ENCODE data around the gene ID2.

The ID2 gene

GRCh38 chr2:8666581-8666980 is 15.3 kb upstream of the ID2 start:
- CTCF ChIA-PET: no interaction called here
- TF ChIP-seq CTCF (conservative IDR thresholded peaks at IDR 0.05; ENCODE audit: low read depth): no peak
- H3K27ac ChIP-seq: no peak overlapping the region
- DNase-seq (ENCODE audit: low spot score): no peak
- POLR2A ChIA-PET (ENCODE audit: low non-redundant PET): no interaction called here

GRCh38 chr2:8667896-8668512 is 13.9 kb upstream of the ID2 start:
- ChIA-PET POLR2A (ENCODE audit: low non-redundant PET) (no interaction called here), CTCF (no interaction called here)
- TF ChIP-seq CTCF (conservative IDR thresholded peaks at IDR 0.05; ENCODE audit: low read depth): no peak
- no peak for DNase-seq (ENCODE audit: low spot score)
- no peak overlapping the region for H3K27ac ChIP-seq

GRCh38 chr2:8669157-8669817 is 12.6 kb upstream of the ID2 start:
- CTCF ChIA-PET: interaction anchor here (0.9 kb wide), 1 partner anchor 1625 kb away, joined by 5 read pairs; no protein-coding TSS in a partner anchor
- DNase-seq (ENCODE audit: low spot score): no peak

GRCh38 chr2:8670580-8670979 is 11.3 kb upstream of the ID2 start:
- no peak for DNase-seq (ENCODE audit: low spot score)
- ChIA-PET CTCF (interaction anchor here (1.4 kb wide), 1 partner anchor 8 kb away, joined by 3 read pairs; no protein-coding TSS in a partner anchor), POLR2A (ENCODE audit: low non-redundant PET) (no interaction called here)
- no peak for TF ChIP-seq CTCF (conservative IDR thresholded peaks at IDR 0.05; ENCODE audit: low read depth)
- no peak overlapping the region for H3K27ac ChIP-seq

More at GRCh38 chr2:8669157-8669817, 12.6 kb upstream of the ID2 start:
- POLR2A ChIA-PET (ENCODE audit: low non-redundant PET): no interaction called here
- no peak for TF ChIP-seq CTCF (conservative IDR thresholded peaks at IDR 0.05; ENCODE audit: low read depth)
- H3K27ac ChIP-seq: no peak overlapping the region

GRCh38 chr2:8671176-8671575 is 10.7 kb upstream of the ID2 start:
- TF ChIP-seq CTCF (conservative IDR thresholded peaks at IDR 0.05; ENCODE audit: low read depth): no peak

GRCh38 chr2:8671802-8672201 is 10.1 kb upstream of the ID2 start:
- no peak for DNase-seq (ENCODE audit: low spot score)
- no peak overlapping the region for H3K27ac ChIP-seq
- no peak for TF ChIP-seq CTCF (conservative IDR thresholded peaks at IDR 0.05; ENCODE audit: low read depth)
- CTCF ChIA-PET: no interaction called here
- POLR2A ChIA-PET (ENCODE audit: low non-redundant PET): no interaction called here

More at GRCh38 chr2:8671176-8671575, 10.7 kb upstream of the ID2 start:
- H3K27ac ChIP-seq: no peak overlapping the region
- DNase-seq (ENCODE audit: low spot score): no peak
- ChIA-PET POLR2A (ENCODE audit: low non-redundant PET) (no interaction called here), CTCF (interaction anchor here (1.4 kb wide), 1 partner anchor 9 kb away, joined by 3 read pairs; no protein-coding TSS in a partner anchor)

All from RWPE1 (cell line).